NCI-H187 (cell line): ENCODE data around the gene GLRX3.

ENCODE experiments used
- DNase-seq, 2 experiments: peaks; one replicate each; lab custom pipeline; 2025; lab: John Stamatoyannopoulos, UW

GLRX3 gene

DNA sequence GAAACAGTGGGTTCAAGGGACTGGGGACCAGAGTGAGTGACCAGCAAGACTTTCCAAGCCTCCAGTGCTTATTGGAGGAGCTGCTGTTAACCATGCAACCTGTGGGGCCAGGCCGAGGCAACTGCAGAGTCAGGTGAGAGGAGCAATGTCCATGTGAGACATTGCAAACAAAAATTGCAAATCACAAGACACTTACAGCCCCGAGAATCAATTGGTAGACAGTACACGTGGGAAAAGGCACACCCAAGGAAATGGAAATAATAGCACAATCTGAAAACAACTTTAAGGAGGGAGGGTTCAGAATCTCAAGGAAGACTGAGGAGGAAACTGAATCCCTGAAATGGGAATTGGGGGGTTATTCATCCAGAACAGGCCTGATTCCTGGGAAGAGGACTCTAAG lies 72.6 kb downstream of the GLRX3 start:
- no peak for DNase-seq

- no peak for DNase-seq
Observed at GRCh38 chr10:130212746-130213145, 76.6 kb downstream of the GLRX3 start.

DNA sequence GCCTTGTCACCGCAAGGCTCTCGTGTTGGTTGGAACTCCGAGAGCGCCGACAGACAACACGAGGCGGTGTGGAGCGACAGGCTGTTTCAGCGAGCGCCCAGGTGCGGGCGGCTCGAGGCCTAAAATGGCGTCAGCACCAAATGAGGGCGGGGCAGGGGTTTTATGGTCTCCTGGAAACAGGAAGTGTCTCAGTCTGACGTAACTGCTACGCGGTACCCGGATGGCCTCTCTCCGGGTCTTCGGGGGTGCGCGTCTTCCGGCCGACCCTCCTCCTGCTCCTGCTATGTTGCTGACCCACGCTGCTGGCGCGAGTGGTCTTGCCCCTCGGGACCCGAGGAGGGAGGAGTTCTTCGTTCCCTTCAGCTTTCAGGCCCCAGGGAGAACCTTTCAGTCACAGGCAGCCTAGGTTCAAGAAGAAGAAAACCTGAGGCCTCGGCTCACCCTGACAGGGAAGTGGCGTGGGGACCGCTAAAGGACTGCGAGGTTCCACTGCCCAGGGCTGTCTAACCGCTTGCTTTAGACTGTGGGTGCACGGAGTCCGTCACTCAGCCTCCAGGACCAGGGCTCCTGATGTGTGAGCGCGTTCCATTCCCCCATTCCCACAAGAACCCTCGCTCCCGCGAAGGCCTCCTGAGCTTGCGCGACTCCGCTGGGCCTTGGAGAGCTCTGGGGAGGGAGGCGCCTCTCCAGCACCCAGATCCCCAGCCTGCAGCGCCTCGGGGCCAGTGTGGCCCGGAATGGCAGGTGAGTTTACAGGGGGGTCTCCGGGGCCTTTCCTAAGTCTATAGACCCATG lies 77.3 kb downstream of the GLRX3 start:
- no peak for DNase-seq

- no peak for DNase-seq
Observed at GRCh38 chr10:130214431-130214830, 78.2 kb downstream of the GLRX3 start.

DNA sequence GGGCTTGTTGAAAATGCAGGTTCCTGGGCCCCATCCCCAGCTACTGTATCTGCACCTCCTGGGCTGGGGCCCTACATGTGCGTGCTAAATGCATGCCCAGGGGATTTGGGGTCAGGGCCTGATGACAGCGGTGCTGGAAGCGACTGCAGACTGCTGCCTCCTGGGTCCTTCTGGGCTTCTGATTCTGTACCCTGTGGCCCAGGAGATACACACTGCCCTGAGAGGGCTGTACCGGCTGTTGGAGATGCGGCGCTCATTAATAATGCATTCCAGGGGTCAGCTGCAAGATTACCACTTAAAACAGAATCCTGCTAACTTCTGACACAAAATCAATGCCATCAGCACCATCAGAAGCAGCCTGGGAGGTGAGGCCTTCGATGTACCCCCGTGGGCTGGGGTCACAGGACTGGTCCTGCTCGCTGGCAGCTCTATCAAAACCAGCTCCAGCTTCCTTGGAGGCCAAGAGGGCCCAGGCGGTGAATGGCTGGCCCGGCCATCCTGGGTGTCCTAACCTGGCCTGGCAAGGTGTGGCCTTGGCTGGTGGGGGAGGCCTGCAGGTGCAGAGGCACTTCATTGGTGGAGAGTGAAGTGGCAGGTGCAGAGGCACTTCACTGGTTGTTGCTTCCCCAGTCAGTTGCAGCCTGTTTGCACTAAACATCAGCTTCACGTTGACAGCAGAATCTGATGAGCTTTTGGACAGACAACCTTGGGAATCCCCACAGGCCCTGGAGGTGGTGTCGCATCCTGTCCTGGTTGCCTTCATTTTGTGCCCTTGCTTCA lies 79.2 kb downstream of the GLRX3 start:
- DNase-seq, result peak; percentile 52 to 55

- no peak for DNase-seq
Observed at GRCh38 chr10:130215931-130216231, 79.7 kb downstream of the GLRX3 start.

GRCh38 chr10:130218181-130218641 lies 82.0 kb downstream of the GLRX3 start:
- DNase-seq, result no peak

DNA sequence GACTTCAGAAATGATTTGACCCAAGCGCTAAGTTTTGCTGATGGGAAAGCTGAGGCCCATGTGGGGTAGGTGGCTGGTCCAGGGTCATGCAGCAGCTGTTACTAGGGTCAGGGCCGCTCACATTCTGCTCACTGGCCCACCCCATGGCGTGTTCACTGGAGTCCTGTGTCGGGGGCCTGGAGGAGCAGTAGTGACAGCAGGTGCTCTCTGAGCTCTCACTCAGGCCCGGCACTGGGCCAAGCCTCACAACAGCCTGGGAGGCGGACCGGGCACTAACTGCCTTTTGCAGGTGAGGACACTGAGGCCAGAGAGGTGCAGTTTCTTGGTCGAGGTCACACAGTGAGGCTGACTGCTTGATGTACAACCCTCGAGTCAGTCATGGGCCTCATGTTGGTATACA lies 82.7 kb downstream of the GLRX3 start:
- no peak for DNase-seq

DNA sequence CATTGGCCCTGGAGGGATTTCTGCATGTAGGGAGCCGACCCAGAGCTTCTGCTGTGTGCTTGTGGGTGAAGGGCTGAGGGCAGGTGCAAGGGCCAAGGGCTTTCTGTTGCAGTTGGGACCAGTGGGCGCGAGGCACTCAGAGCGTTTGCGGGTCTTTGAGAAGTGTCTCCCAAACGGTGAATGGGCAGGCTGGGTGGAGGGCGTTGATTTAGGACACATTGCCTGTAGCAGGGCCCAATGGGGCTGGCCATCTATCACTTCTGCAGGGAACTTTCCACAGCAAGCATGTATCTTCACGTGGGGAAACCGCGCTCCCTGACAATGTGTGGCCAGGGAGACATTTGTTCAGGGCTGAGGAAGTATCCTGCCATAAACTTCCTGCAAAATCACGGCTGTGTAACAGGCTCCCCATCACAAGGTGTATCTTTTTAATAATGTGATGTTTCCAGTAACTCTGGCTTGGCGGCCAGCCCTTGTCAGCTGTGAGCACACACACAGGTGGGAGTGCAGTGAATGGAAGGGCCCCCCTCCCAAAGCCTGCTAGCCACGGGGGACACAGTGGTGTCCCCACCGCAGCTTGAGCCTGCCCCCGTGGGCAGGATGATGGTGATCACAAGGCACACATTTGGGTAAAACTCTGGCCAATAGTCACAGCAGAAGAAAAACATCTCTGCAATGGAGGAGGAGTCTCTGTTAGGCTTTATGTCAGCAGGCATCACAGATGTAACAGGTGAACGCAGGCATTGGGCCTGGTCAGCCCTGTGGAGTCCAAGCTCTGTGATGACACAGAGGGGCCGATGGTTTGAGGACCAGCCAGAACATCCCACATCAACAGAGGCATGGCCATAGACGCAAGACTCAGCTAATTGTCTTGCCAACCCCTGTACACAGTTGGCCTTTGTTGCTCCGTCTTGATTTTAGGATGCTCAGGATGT lies 84.3 kb downstream of the GLRX3 start:
- no peak for DNase-seq

DNA sequence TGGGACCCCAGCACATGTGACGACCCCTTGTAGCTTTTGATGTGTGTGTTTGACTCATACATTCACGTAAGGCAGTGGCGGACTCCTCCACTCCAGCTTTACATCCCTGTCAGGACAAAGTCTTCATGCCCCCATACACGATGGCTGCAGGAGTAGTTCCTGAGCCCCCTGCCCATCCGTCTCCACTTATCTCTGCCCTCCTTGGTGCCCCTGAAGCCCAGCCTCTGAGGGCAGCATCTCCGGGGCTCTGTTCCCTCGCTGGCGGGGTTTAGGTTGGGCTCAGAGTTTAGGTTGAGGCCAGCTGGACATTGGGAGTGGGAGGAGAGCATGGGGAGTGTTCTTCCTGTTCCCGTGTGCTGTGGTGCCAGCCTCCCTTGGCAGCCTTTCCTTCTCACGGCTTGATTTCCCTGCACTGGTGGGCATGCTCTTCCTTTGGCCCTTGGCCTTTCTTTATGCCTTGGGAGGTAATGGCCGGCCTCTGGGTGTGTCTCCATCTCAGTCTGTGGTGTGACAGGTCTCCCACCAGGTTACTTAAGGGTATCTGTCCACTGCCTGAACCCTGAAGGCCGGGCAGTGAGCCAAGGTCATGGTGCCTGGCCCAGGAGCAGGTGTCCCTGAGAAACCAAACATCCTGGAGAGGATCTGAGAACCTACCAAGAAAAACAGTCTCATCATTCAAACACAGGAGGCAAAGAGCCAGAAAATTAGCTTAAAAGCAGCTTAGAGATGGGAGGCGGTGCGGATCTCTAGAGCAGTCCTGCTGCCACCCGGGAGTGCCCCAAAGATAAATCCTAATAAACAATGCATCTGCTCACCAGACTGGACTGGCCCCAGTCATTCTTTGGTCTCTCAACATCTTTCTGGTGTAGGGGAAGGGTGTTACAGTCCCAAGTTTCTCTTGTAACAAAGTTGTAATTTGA lies 85.5 kb downstream of the GLRX3 start:
- no peak for DNase-seq

- no peak for DNase-seq
Observed at GRCh38 chr10:130222381-130222780, 86.2 kb downstream of the GLRX3 start.

GRCh38 chr10:130224228-130224627 lies 88.0 kb downstream of the GLRX3 start:
- no peak for DNase-seq

DNA sequence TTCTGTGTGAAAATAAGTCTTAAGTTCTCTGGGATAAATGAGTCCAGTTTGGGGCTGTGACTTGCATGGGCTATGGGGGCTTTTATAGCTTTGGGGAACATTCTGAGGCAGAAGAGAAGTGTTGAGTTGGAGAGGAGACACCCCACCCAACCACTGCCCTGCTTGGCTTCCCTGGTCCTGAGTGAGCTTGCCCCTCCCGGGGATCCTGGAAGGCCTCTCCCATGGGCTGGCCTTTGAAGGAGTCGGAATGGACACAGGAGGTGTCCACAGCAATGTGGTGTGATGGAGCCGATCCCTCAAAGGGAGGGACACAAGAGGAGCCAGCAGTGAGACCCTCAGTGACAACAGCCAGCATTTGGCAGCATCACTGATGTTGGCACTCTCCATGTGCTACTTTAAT lies 89.8 kb downstream of the GLRX3 start:
- DNase-seq, result no peak

DNA sequence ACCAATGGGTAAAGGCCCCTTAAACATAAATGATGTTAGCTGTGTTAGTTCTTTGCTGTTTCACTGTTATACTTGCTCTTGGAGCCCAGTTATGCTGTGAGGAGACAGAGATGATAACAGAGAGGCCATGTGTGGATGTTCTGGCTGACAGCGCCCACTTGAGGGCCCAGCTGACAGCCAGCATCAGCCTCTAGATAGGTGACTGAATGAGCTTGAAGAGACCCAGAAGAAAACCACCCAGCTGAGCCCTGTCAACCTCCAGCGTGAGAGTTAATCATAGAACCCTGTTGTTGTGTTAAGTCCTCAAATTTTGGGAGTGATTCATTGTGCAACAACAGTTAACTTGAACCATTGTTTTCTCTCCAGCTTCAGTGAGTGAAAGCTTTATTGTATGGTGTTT lies 91.7 kb downstream of the GLRX3 start:
- no peak for DNase-seq
